Measurements from ENCODE around the gene TMEM151B. TPM values are rescaled to one million over a fixed set of nuclear protein-coding genes. Genes with fewer than 3 reads are reported as not detected.

Gene TMEM151B
- total RNA-seq, 1 experiment from 2014 or later = not detected

GRCh38 chr6:44311767-44312166 is 41.5 kb downstream of the TMEM151B start:
- peaks cover 25 to 32% of the 10 kb centered on the region in 2 experiments; a peak in 3 of 4 replicates for H3K36me3 ChIP-seq (ENCODE audit: control insufficient read depth in 1 of 2, insufficient read depth in 2 of 2, low read length in 2 of 2)
- peak overlapping the region; percentile 97 to 98 for H3K4me3 ChIP-seq (replicated peaks in 1 of 2; ENCODE audit: low read depth in 1 of 2, low read length in 2 of 2)
- CTCF ChIA-PET = no interaction called here
- H3K4me1 ChIP-seq (ENCODE audit: control insufficient read depth in 1 of 2, insufficient read depth in 2 of 2, low read length in 2 of 2) = peaks cover 6 to 16% of the 10 kb centered on the region in 2 experiments
- RAD21 ChIA-PET (ENCODE audit: low non-redundant PET in 1 of 2, low total read pairs in 2 of 2, uncharacterized antibody in 2 of 2, unreplicated experiment in 2 of 2) = no interaction called here
- H3K9me2 ChIP-seq (ENCODE audit: insufficient read depth) = no peaks in the 10 kb centered on the region
- POLR2A ChIA-PET = no interaction called here
- peak overlapping the region; percentile 82 for H3K4me2 ChIP-seq (ENCODE audit: low read length)
- intact Hi-C loops (cut with micrococcal nuclease) = no loop called here
- no peaks in the 10 kb centered on the region for H4K20me1 ChIP-seq (ENCODE audit: insufficient read depth)
- TF ChIP-seq ZNF274 (IDR thresholded peaks at IDR 0.05; ENCODE audit: low read depth, low read length) (no peak), EZH2 (IDR thresholded peaks at IDR 0.05) (no peak), TCF7L2 (IDR thresholded peaks at IDR 0.05; ENCODE audit: borderline replicate concordance, extremely low read depth, insufficient read depth, insufficient read length) (no peak), JUND (IDR thresholded peaks at IDR 0.05) (no peak), CBX3 (IDR thresholded peaks at IDR 0.05; ENCODE audit: low read depth) (no peak), ZFX (IDR thresholded peaks at IDR 0.05) (no peak), SRF (IDR thresholded peaks at IDR 0.05; ENCODE audit: low read depth) (no peak), YY1 (IDR thresholded peaks at IDR 0.05; ENCODE audit: extremely low read depth, insufficient replicate concordance, low read depth, low read length) (no peak), MAX (IDR thresholded peaks at IDR 0.05) (no peak), ELF1 (IDR thresholded peaks at IDR 0.05; ENCODE audit: borderline replicate concordance, low read depth) (no peak), EGR1 (IDR thresholded peaks at IDR 0.05; ENCODE audit: low read depth) (no peak)
- ATAC-seq (no peak), DNase-seq (ENCODE audit: low read depth, low spot score) (no peak)
- no peak overlapping the region for H2AFZ ChIP-seq (ENCODE audit: low read depth, low read length, poor library complexity, severe bottlenecking)
- H3K9me3 ChIP-seq (ENCODE audit: control insufficient read depth in 1 of 2, insufficient read depth in 1 of 2, low read depth in 1 of 2, low read length in 2 of 2) = no peaks in the 10 kb centered on the region
- peaks cover 19% of the 10 kb centered on the region for H3K79me2 ChIP-seq (ENCODE audit: insufficient read depth, low read length)
- peak overlapping the region; percentile 86; the same call in 1 of the 2 replicates for H3K9ac ChIP-seq (ENCODE audit: low read length)
- no TSS peak for BruUV-seq (replicated peaks)
- H3K27ac ChIP-seq (ENCODE audit: low read depth, low read length) = no peak overlapping the region
- no peaks in the 10 kb centered on the region for H3K27me3 ChIP-seq (ENCODE audit: insufficient read depth, low read length)

All from HCT116 (cell line).